Mononuclear cell (primary cell): ENCODE results near the gene STAT6. TPM values are rescaled to one million over a fixed set of nuclear protein-coding genes. Genes with fewer than 3 reads are reported as not detected.

Source experiments
- H3K27me3 ChIP-seq: 2 replicates; pipeline ENCODE4 v1.6.0; 2011; ENCODE audit warnings: low read length, control low read depth; ENCODE audit not compliant: insufficient read depth
- H3K4me1 ChIP-seq: 2 replicates; pipeline ENCODE4 v1.5.1; 2011; ENCODE audit warnings: mild to moderate bottlenecking, low read length, control low read depth; ENCODE audit not compliant: insufficient read depth
- H3K4me3 ChIP-seq: 2 replicates; pipeline ENCODE4 v1.5.1; 2011; ENCODE audit warnings: mild to moderate bottlenecking, low read length, moderate library complexity
- H3K9me3 ChIP-seq: 2 replicates; pipeline ENCODE4 v1.5.1; 2011; ENCODE audit warnings: low read depth, mild to moderate bottlenecking, control low read depth, low read length
- total RNA-seq: library from RNA; depleted of rRNA; stranded (reverse); fragments of >200 nt; gene quantifications from one replicate; pipeline ENCODE4 v1.2.3, GENCODE V29; 2012

The STAT6 gene
- 68.1 TPM for total RNA-seq

- H3K27me3 ChIP-seq, result no peaks in the 10 kb centered on the region
- peaks cover 40% of the 10 kb centered on the region for H3K4me1 ChIP-seq
- H3K9me3 ChIP-seq, result no peaks in the 10 kb centered on the region
- peak within 1 kb of the TSS; percentile 98 for H3K4me3 ChIP-seq
Observed at GRCh38 chr12:57111031-57111734, at the start of gene STAT6. Gene STAT6 (minus strand): TSS chr12:57111362. CDS start chr12:57108278, 3,084 bp downstream.

GRCh38 chr12:57160741-57161140, 49.6 kb upstream of the STAT6 start:
- no peaks in the 10 kb centered on the region for H3K27me3 ChIP-seq
- H3K4me3 ChIP-seq, result no peak overlapping the region
- H3K4me1 ChIP-seq, result peaks cover 68% of the 10 kb centered on the region
- H3K9me3 ChIP-seq, result no peaks in the 10 kb centered on the region

GRCh38 chr12:57160040-57160439, 48.9 kb upstream of the STAT6 start:
- Histone ChIP-seq H3K9me3 (no peaks in the 10 kb centered on the region), H3K4me1 (peaks cover 68% of the 10 kb centered on the region), H3K27me3 (no peaks in the 10 kb centered on the region), H3K4me3 (no peak overlapping the region)

GRCh38 chr12:57159311-57159710, 48.1 kb upstream of the STAT6 start:
- Histone ChIP-seq H3K9me3 (no peaks in the 10 kb centered on the region), H3K4me3 (no peak overlapping the region), H3K4me1 (peaks cover 69% of the 10 kb centered on the region), H3K27me3 (no peaks in the 10 kb centered on the region)

- H3K9me3 ChIP-seq, result no peaks in the 10 kb centered on the region
- no peaks in the 10 kb centered on the region for H3K27me3 ChIP-seq
- H3K4me1 ChIP-seq, result peaks cover 75% of the 10 kb centered on the region
- no peak overlapping the region for H3K4me3 ChIP-seq
Observed at GRCh38 chr12:57158665-57159064, 47.5 kb upstream of the STAT6 start.

- Histone ChIP-seq H3K4me3 (no peak overlapping the region), H3K27me3 (no peaks in the 10 kb centered on the region), H3K4me1 (peaks cover 78% of the 10 kb centered on the region), H3K9me3 (no peaks in the 10 kb centered on the region)
Observed at GRCh38 chr12:57158186-57158585, 47.0 kb upstream of the STAT6 start.

GRCh38 chr12:57157588-57158173, 46.5 kb upstream of the STAT6 start:
- Histone ChIP-seq H3K4me3 (no peak overlapping the region), H3K9me3 (no peaks in the 10 kb centered on the region), H3K4me1 (peaks cover 78% of the 10 kb centered on the region), H3K27me3 (no peaks in the 10 kb centered on the region)

GRCh38 chr12:57156701-57157403, 45.7 kb upstream of the STAT6 start:
- Histone ChIP-seq H3K27me3 (no peaks in the 10 kb centered on the region), H3K4me3 (no peak overlapping the region), H3K4me1 (peaks cover 78% of the 10 kb centered on the region), H3K9me3 (no peaks in the 10 kb centered on the region)

- Histone ChIP-seq H3K4me3 (no peak overlapping the region), H3K4me1 (peaks cover 97% of the 10 kb centered on the region), H3K9me3 (no peaks in the 10 kb centered on the region), H3K27me3 (no peaks in the 10 kb centered on the region)
Observed at GRCh38 chr12:57154804-57155434, 43.8 kb upstream of the STAT6 start.

- Histone ChIP-seq H3K4me1 (peaks cover 100% of the 10 kb centered on the region), H3K9me3 (no peaks in the 10 kb centered on the region), H3K27me3 (no peaks in the 10 kb centered on the region), H3K4me3 (no peak overlapping the region)
Observed at GRCh38 chr12:57154076-57154475, 42.9 kb upstream of the STAT6 start.

GRCh38 chr12:57153415-57153997, 42.3 kb upstream of the STAT6 start:
- no peak overlapping the region for H3K4me3 ChIP-seq
- H3K4me1 ChIP-seq, result peaks cover 100% of the 10 kb centered on the region
- H3K27me3 ChIP-seq, result no peaks in the 10 kb centered on the region
- no peaks in the 10 kb centered on the region for H3K9me3 ChIP-seq

GRCh38 chr12:57152639-57153038, 41.5 kb upstream of the STAT6 start:
- H3K27me3 ChIP-seq, result no peaks in the 10 kb centered on the region
- H3K9me3 ChIP-seq, result no peaks in the 10 kb centered on the region
- H3K4me3 ChIP-seq, result no peak overlapping the region
- H3K4me1 ChIP-seq, result peaks cover 100% of the 10 kb centered on the region

- Histone ChIP-seq H3K27me3 (no peaks in the 10 kb centered on the region), H3K4me1 (peaks cover 100% of the 10 kb centered on the region), H3K9me3 (no peaks in the 10 kb centered on the region), H3K4me3 (no peak overlapping the region)
Observed at GRCh38 chr12:57151741-57152630, 40.8 kb upstream of the STAT6 start.

- Histone ChIP-seq H3K9me3 (no peaks in the 10 kb centered on the region), H3K27me3 (no peaks in the 10 kb centered on the region), H3K4me3 (no peak overlapping the region), H3K4me1 (peaks cover 98% of the 10 kb centered on the region)
Observed at GRCh38 chr12:57150400-57151000, 39.3 kb upstream of the STAT6 start.
